Measurements from ENCODE around the gene TBC1D1. TPM values are rescaled to one million over a fixed set of nuclear protein-coding genes. Genes with fewer than 3 reads are reported as not detected.
"Not testable (repeated sequence)": the region's sequence is repeated elsewhere in the genome, so short reads cannot be mapped to it uniquely, and the experiment has no call there.

The TBC1D1 gene
- total RNA-seq, 5 donors from 2014 or later (not counting 1 experiment from before 2014, with no cell fraction given) = 46.3 to 58.1 (median 47.6) TPM

DNA sequence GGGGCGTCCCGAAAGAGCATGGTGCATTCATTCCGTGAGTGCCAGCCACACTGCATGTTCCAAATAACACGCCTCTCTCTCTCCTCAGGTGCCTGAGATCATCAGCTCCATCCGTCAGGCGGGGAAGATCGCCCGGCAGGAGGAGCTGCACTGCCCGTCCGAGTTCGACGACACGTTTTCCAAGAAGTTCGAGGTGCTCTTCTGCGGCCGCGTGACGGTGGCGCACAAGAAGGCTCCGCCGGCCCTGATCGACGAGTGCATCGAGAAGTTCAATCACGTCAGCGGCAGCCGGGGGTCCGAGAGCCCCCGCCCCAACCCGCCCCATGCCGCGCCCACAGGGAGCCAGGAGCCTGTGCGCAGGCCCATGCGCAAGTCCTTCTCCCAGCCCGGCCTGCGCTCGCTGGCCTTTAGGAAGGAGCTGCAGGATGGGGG, 123.6 kb downstream of the TBC1D1 start:
- no peak overlapping the region for H3K27ac ChIP-seq (ENCODE audit: low read length)
- H3K36me3 Mint-ChIP-seq = peaks cover 17% of the 10 kb centered on the region
- H3K4me1 Mint-ChIP-seq = peaks cover 6 to 9% (median 8%) of the 10 kb centered on the region in 3 donors
- H3K9me3 Mint-ChIP-seq = no peaks in the 10 kb centered on the region
- H3K27ac Mint-ChIP-seq = no peak overlapping the region
- no peaks in the 10 kb centered on the region for H3K4me1 ChIP-seq (ENCODE audit: control insufficient read depth in 1 of 2, extremely low read depth in 1 of 2, insufficient read depth in 2 of 2, low read length in 2 of 2)
- H3K36me3 ChIP-seq (ENCODE audit: control insufficient read depth in 2 of 2, extremely low read depth in 1 of 2, insufficient read depth in 1 of 2, low read length in 1 of 2) = peaks cover 0 to 27% of the 10 kb centered on the region in 2 donors
- POLR2A ChIA-PET = no interaction called here
- no peaks in the 10 kb centered on the region for H3K9me3 ChIP-seq
- no peak overlapping the region for H3K4me3 ChIP-seq (ENCODE audit: control insufficient read depth in 1 of 2, extremely low read depth in 1 of 2, low read length in 1 of 2)
- no peaks in the 10 kb centered on the region for H3K27me3 Mint-ChIP-seq
- H3K27me3 ChIP-seq (replicated peaks in 1 of 2; ENCODE audit: control insufficient read depth in 2 of 2, extremely low read depth in 1 of 2, insufficient read depth in 2 of 2, low read length in 1 of 2) = no peaks in the 10 kb centered on the region
- CTCF ChIA-PET = no interaction called here
- 95% methylated on average over 37 of the region's 37 CpGs for WGBS (ENCODE audit: insufficient coverage)
- no peak for DNase-seq
- ATAC-seq (replicated peaks in 1 of 4) = no peak
- no peak overlapping the region for H3K4me3 Mint-ChIP-seq

DNA sequence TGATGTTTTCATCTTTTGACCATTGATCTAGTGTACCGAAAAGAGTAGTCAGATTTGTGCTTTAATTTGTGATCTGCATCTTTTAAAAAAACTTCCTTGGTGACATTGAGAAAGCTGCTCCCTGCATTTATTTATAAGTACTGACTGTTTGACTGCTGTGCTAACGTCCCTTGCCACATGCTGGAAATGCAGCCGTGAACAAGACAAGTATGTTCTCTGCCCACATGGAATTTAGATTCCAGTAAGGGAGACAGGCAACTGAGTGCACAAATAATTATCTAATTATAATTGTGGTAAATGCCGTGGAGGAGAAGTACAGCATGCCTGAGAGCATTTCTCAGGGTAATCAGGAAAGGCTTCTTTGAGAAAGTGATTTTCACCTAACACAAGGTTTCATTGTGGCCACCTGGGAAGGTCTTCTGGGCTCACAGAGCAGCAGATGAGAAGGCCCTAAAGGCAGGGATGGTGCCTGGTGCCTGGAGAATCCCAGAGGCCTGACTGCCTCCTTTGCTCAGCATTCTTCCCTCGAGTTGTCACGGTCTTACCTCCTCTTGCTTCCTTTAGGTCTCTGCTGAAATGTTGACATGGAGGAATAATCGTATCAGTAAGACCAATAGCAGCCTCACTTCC, 125.1 kb downstream of the TBC1D1 start:
- peaks cover 24% of the 10 kb centered on the region for H3K36me3 Mint-ChIP-seq
- no peak overlapping the region for H3K4me3 Mint-ChIP-seq
- Histone ChIP-seq H3K36me3 (ENCODE audit: control insufficient read depth in 2 of 2, extremely low read depth in 1 of 2, insufficient read depth in 1 of 2, low read length in 1 of 2) (peaks cover 0 to 32% of the 10 kb centered on the region in 2 donors), H3K27me3 (replicated peaks in 1 of 2; ENCODE audit: control insufficient read depth in 2 of 2, extremely low read depth in 1 of 2, insufficient read depth in 2 of 2, low read length in 1 of 2) (no peaks in the 10 kb centered on the region), H3K4me1 (ENCODE audit: control insufficient read depth in 1 of 2, extremely low read depth in 1 of 2, insufficient read depth in 2 of 2, low read length in 2 of 2) (no peaks in the 10 kb centered on the region), H3K27ac (ENCODE audit: low read length) (no peak overlapping the region), H3K4me3 (ENCODE audit: control insufficient read depth in 1 of 2, extremely low read depth in 1 of 2, low read length in 1 of 2) (no peak overlapping the region), H3K9me3 (no peaks in the 10 kb centered on the region)
- WGBS (ENCODE audit: insufficient coverage) = 96% methylated on average over 4 of the region's 7 CpGs
- DNase-seq (no peak), ATAC-seq (replicated peaks in 1 of 4) (no peak)
- no peak overlapping the region for H3K27ac Mint-ChIP-seq
- ChIA-PET CTCF (interaction anchor here in 1 of 2 donors (0.6 kb wide), 1 partner anchor 711 kb away, joined by 4 read pairs; no protein-coding TSS in a partner anchor), POLR2A (no interaction called here)
- peaks cover 0 to 3% (median 0%) of the 10 kb centered on the region in 3 donors for H3K9me3 Mint-ChIP-seq
- H3K27me3 Mint-ChIP-seq = no peaks in the 10 kb centered on the region
- peaks cover 0 to 4% (median 3%) of the 10 kb centered on the region in 3 donors for H3K4me1 Mint-ChIP-seq

DNA sequence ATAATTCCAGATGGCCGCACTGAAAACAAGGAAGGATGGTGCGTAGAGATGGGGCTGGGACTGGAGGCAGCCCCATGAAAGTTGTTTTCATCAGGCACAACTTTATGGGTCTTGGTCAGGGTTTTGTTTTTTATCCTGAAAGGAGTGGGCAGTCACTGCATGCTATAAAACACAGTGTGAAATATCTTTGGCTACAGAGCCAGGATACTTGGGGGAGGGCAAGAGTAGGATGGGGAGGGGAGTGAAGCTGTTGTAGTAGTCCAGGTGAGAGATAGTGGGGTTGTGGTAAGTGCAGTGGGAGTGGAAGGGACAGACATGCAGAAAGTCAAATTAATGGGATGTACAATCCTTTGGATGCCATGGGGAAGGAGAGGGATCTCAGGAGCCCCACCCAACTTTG, 125.8 kb downstream of the TBC1D1 start:
- DNase-seq (no peak), ATAC-seq (replicated peaks in 1 of 4) (no peak)
- Histone ChIP-seq H3K27ac (ENCODE audit: low read length) (no peak overlapping the region), H3K4me3 (ENCODE audit: control insufficient read depth in 1 of 2, extremely low read depth in 1 of 2, low read length in 1 of 2) (no peak overlapping the region), H3K9me3 (no peaks in the 10 kb centered on the region), H3K36me3 (ENCODE audit: control insufficient read depth in 2 of 2, extremely low read depth in 1 of 2, insufficient read depth in 1 of 2, low read length in 1 of 2) (peaks cover 0 to 36% of the 10 kb centered on the region in 2 donors), H3K4me1 (ENCODE audit: control insufficient read depth in 1 of 2, extremely low read depth in 1 of 2, insufficient read depth in 2 of 2, low read length in 2 of 2) (no peaks in the 10 kb centered on the region), H3K27me3 (replicated peaks in 1 of 2; ENCODE audit: control insufficient read depth in 2 of 2, extremely low read depth in 1 of 2, insufficient read depth in 2 of 2, low read length in 1 of 2) (no peaks in the 10 kb centered on the region)
- H3K27ac Mint-ChIP-seq = no peak overlapping the region
- no peaks in the 10 kb centered on the region for H3K27me3 Mint-ChIP-seq
- H3K4me3 Mint-ChIP-seq = no peak overlapping the region
- WGBS (ENCODE audit: insufficient coverage) = 96% methylated on average over 2 of the region's 2 CpGs
- POLR2A ChIA-PET = no interaction called here
- peaks cover 31% of the 10 kb centered on the region for H3K36me3 Mint-ChIP-seq
- CTCF ChIA-PET = interaction anchor here in 1 of 2 donors (0.6 kb wide), 1 partner anchor 710 kb away, joined by 4 read pairs; no protein-coding TSS in a partner anchor
- H3K9me3 Mint-ChIP-seq = peaks cover 0 to 3% (median 0%) of the 10 kb centered on the region in 3 donors
- H3K4me1 Mint-ChIP-seq = peaks cover 1 to 4% (median 1%) of the 10 kb centered on the region in 3 donors

DNA sequence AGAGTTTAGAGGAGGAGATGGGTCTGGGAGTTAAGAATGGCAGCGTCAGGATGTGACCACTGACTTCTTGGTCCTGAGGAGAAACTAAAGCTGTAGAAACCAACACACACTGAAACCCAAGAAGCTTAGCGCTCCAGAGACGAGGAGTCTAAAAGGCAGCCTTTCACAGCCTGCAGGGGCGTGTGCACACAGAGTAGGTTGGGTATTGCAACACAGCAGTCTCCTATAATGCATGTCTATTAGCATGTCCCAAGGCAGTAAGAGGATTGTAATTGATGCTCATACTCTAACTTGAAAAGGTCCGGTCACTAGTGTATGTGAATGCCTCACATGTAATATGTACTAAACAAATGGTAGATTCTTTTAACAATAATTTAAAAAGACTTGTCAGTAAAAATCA, 126.7 kb downstream of the TBC1D1 start:
- H3K36me3 ChIP-seq (ENCODE audit: control insufficient read depth in 2 of 2, extremely low read depth in 1 of 2, insufficient read depth in 1 of 2, low read length in 1 of 2) = peaks cover 0 to 45% of the 10 kb centered on the region in 2 donors

DNA sequence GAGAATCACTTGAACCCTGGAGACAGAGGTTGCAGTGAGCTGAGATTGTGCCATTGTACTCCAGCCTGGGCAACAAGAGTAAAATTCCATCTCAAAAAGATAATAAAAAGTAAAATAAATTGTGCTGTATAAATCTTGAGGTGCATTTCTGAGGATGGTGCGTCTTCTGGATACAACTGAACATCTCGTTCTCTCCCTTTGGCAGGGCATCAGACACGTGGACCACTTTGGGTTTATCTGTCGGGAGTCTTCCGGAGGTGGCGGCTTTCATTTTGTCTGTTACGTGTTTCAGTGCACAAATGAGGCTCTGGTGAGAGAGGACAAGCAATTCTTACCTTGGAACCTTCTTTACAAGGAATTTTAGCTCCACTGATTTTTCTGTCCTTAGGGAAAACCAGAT, 129.5 kb downstream of the TBC1D1 start:
- Histone ChIP-seq H3K4me1 (ENCODE audit: control insufficient read depth in 1 of 2, extremely low read depth in 1 of 2, insufficient read depth in 2 of 2, low read length in 2 of 2) (no peaks in the 10 kb centered on the region), H3K27ac (ENCODE audit: low read length) (no peak overlapping the region), H3K9me3 (no peaks in the 10 kb centered on the region), H3K27me3 (replicated peaks in 1 of 2; ENCODE audit: control insufficient read depth in 2 of 2, extremely low read depth in 1 of 2, insufficient read depth in 2 of 2, low read length in 1 of 2) (no peaks in the 10 kb centered on the region), H3K4me3 (ENCODE audit: control insufficient read depth in 1 of 2, extremely low read depth in 1 of 2, low read length in 1 of 2) (no peak overlapping the region), H3K36me3 (ENCODE audit: control insufficient read depth in 2 of 2, extremely low read depth in 1 of 2, insufficient read depth in 1 of 2, low read length in 1 of 2) (peaks cover 0 to 41% of the 10 kb centered on the region in 2 donors)
- DNase-seq = no peak
- no peak overlapping the region for H3K4me3 Mint-ChIP-seq
- peaks cover 2 to 12% (median 10%) of the 10 kb centered on the region in 3 donors for H3K4me1 Mint-ChIP-seq
- no peak overlapping the region for H3K27ac Mint-ChIP-seq
- H3K36me3 Mint-ChIP-seq = peaks cover 51% of the 10 kb centered on the region
- no peak for ATAC-seq (replicated peaks in 1 of 4)
- CTCF ChIA-PET = interaction anchor here in 1 of 2 donors (0.6 kb wide), 1 partner anchor 329 kb away, joined by 3 read pairs; no protein-coding TSS in a partner anchor
- peaks cover 0 to 3% (median 0%) of the 10 kb centered on the region in 3 donors for H3K9me3 Mint-ChIP-seq
- WGBS (ENCODE audit: insufficient coverage) = 100% methylated on average over 3 of the region's 7 CpGs
- no peaks in the 10 kb centered on the region for H3K27me3 Mint-ChIP-seq
- POLR2A ChIA-PET = no interaction called here

More for the DNA sequence above, 126.7 kb downstream of the TBC1D1 start:
- H3K4me1 Mint-ChIP-seq = peaks cover 2 to 10% (median 10%) of the 10 kb centered on the region in 3 donors
- H3K4me3 ChIP-seq (ENCODE audit: control insufficient read depth in 1 of 2, extremely low read depth in 1 of 2, low read length in 1 of 2) = no peak overlapping the region
- H3K36me3 Mint-ChIP-seq = peaks cover 40% of the 10 kb centered on the region
- no peak overlapping the region for H3K27ac Mint-ChIP-seq
- no peaks in the 10 kb centered on the region for H3K9me3 ChIP-seq
- H3K27me3 ChIP-seq (replicated peaks in 1 of 2; ENCODE audit: control insufficient read depth in 2 of 2, extremely low read depth in 1 of 2, insufficient read depth in 2 of 2, low read length in 1 of 2) = no peaks in the 10 kb centered on the region
- H3K9me3 Mint-ChIP-seq = peaks cover 0 to 3% (median 0%) of the 10 kb centered on the region in 3 donors
- no peaks in the 10 kb centered on the region for H3K27me3 Mint-ChIP-seq
- POLR2A ChIA-PET = interaction anchor here (0.6 kb wide), 2 partner anchors 14 to 249 kb away, joined by 5 to 6 read pairs; no protein-coding TSS in a partner anchor
- H3K4me1 ChIP-seq (ENCODE audit: control insufficient read depth in 1 of 2, extremely low read depth in 1 of 2, insufficient read depth in 2 of 2, low read length in 2 of 2) = no peaks in the 10 kb centered on the region
- ATAC-seq (replicated peaks in 1 of 4) = no peak
- CTCF ChIA-PET = no interaction called here
- WGBS (ENCODE audit: insufficient coverage) = no CpG with 5 or more reads among the region's 5 CpGs
- H3K27ac ChIP-seq (ENCODE audit: low read length) = no peak overlapping the region
- DNase-seq = no peak
- H3K4me3 Mint-ChIP-seq = no peak overlapping the region

DNA sequence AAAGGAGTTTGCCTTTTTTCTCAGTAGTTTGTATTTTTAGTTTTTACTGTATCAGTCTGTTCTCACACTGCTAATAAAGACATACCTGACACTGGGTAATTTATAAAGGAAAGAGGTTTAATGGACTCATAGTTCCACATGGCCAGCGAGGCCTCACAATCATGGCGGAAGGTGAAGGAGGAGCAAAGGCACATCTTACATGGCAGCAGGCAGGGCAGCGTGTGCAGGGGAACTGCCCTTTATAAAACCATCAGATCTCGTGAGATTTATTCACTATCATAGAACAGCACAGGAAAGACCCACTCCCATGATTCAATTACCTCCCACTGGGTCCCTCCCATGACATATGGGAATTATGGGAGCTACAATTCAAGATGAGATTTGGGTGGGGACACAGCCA, 130.1 kb downstream of the TBC1D1 start:
- Mint-ChIP-seq H3K36me3 (peaks cover 53% of the 10 kb centered on the region), H3K4me1 (peaks cover 2 to 12% (median 10%) of the 10 kb centered on the region in 3 donors)
- H3K27ac Mint-ChIP-seq; H3K4me3 ChIP-seq (ENCODE audit: control insufficient read depth in 1 of 2, extremely low read depth in 1 of 2, low read length in 1 of 2); H3K27ac ChIP-seq (ENCODE audit: low read length); H3K9me3 ChIP-seq; DNase-seq; H3K27me3 Mint-ChIP-seq; H3K4me1 ChIP-seq (ENCODE audit: control insufficient read depth in 1 of 2, extremely low read depth in 1 of 2, insufficient read depth in 2 of 2, low read length in 2 of 2); H3K4me3 Mint-ChIP-seq; H3K27me3 ChIP-seq (replicated peaks in 1 of 2; ENCODE audit: control insufficient read depth in 2 of 2, extremely low read depth in 1 of 2, insufficient read depth in 2 of 2, low read length in 1 of 2); H3K9me3 Mint-ChIP-seq; POLR2A ChIA-PET; ATAC-seq (replicated peaks in 1 of 4): not testable (repeated sequence)
- CTCF ChIA-PET = interaction anchor here in 1 of 2 donors (0.6 kb wide), 1 partner anchor 329 kb away, joined by 3 read pairs; no protein-coding TSS in a partner anchor
- H3K36me3 ChIP-seq (ENCODE audit: control insufficient read depth in 2 of 2, extremely low read depth in 1 of 2, insufficient read depth in 1 of 2, low read length in 1 of 2) = peaks cover 0 to 38% of the 10 kb centered on the region in 2 donors
- 100% methylated on average over 1 of the region's 4 CpGs for WGBS (ENCODE audit: insufficient coverage)

Data from T-cell (primary cell).